HG03432 (cell line): Measurements from ENCODE around the gene SPRED3.
"Not testable (repeated sequence)": the region's sequence is repeated elsewhere in the genome, so short reads cannot be mapped to it uniquely, and the experiment has no call there.

Source experiments
- ATAC-seq: cut with Tn5 transposase; IDR thresholded peaks from one replicate; pipeline ENCODE4 v1.9.1; 2021; ENCODE audit warnings: mild to moderate bottlenecking, moderate library complexity; ENCODE audit not compliant: unreplicated experiment

The SPRED3 gene

DNA sequence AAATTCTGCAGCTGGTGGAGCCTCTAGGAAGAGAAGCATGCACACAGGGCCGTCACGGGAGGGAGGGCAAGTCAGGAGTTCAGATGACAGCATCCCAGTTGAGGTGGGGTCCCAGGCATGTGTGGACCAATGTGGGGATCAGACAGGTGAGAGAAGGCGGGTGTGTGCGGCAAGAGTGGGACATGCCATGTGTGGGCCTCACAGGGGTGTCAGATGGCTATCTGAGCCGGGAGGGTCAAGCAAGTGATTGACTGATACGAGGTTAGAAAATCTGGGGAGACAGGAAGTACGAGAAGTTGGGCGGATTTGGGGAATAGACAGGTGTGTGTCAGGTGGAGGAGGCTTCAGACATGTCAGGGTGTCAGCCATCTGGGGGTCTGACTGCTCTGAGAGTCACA lies 28.6 kb downstream of the SPRED3 start:
- ATAC-seq, result no peak

DNA sequence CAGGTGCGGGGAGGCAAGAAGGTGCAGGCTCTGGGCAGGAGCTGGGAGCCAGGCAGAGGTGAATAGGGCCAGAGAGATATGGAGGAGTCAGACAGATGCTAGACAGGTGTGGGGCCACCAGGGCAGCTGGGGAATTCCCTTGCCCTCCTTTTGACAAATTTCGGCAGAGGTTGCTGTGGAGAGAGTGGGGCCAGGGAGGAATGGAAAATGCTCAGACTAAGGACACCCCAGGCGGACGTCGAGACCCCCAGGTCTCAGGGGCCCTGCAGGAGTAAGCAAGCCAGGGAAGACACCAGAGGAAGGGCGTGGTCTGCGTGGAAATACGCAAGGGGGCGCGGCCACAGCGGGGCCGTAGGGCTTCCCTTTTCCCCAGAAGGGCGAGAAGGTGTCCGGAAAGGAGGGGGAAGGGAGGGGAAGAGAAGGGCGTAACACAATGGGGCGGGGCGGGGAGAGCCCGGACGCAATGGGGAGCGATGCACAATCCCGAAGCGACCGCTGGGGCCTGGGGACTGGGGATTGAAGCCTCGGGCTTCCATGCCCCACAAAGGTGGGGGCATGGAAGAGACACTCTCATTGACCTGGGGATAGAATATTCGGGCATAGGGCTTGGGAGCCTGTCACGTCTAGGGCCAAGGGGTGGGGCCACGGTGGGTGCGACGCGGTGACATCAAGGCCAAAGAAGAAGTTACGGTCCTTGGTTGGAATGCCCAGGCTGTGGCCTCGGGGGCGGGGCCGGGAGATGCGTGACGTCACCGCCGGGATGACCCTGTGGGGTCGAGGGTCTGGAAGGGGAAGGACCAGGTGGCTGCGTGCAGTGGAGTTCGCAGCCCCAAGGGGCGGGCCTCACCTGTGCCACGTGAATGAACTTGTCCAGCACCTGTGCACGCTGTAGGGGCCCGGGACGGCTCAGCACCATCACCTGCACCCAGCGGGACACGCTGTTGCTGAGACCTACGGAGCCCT lies 29.3 kb downstream of the SPRED3 start:
- ATAC-seq, result no peak

DNA sequence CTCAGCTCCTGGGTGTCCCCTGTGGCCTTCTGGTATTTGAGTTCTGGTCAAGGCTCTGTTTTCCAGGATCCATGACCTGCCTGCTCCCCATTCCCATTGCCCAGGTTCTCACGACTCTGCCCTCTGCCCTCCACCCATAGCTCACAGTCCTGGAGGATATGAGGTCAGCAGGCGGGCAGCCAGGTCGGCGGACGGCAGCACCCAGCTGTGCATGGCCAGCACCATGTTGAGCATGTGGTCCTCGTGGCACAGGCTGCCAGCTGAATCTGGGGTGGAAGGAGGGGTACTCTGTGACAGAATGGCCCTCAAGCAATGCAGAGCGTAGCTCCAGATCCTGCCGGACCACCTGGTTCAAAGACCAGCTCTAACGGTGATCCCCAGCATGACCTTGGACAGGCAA lies 32.4 kb downstream of the SPRED3 start:
- no peak for ATAC-seq

DNA sequence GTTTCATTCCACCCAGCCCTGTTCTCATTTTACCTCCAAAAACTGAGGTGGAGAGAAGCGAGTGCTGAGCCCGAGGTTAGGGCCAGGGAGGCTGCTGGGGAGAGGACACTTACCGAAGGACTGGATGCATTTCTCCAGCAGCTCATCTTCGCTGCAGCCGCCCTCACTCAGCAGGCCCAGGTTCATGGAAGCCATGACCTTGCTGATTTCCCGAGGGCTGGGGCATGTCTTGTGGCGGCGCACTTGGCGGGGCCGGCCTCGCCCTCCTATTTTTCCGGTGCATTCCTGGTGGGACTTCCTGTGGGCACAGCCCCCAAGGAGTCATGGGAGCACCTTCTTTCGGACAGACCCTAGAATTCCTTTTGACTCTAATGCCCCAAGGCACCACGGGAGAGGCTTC lies 33.4 kb downstream of the SPRED3 start:
- no peak for ATAC-seq

DNA sequence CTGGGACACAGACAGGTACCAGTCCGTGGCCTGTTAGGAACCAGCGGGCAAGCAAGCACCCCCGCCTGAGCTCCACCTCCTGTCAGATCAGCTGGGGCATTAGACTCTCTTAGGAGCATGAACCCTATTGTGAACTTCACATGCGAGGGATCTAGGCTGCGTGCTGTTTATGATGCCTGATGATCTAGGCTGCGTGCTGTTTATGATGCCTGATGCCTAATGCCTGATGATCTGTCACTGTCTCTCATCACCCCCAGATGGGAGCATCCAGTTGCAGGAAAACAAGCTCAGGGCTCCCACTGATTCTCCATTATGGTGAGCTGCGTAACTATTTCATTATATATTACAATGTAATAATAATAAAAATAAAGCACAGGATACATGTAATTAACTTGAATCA lies 33.9 kb downstream of the SPRED3 start:
- no peak for ATAC-seq

DNA sequence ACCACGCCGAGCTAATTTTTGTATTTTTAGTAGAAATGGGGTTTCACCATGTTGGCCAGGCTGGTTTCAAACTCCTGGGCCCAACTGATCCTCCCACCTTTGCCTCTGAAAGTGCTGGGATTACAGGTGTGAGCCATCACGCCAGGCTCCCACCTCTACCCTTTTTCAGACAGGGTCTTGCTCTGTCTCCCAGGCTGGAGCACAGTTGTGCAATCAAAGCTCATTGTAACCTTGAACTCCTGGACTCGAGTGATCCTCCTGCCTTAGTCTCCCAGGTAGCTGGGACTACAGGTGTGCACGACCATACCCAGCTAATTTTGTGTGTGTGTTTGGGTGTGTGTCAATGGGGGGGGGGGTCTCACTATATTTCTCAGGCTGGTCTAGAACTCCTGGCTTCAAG lies 35.8 kb downstream of the SPRED3 start:
- no peak for ATAC-seq

DNA sequence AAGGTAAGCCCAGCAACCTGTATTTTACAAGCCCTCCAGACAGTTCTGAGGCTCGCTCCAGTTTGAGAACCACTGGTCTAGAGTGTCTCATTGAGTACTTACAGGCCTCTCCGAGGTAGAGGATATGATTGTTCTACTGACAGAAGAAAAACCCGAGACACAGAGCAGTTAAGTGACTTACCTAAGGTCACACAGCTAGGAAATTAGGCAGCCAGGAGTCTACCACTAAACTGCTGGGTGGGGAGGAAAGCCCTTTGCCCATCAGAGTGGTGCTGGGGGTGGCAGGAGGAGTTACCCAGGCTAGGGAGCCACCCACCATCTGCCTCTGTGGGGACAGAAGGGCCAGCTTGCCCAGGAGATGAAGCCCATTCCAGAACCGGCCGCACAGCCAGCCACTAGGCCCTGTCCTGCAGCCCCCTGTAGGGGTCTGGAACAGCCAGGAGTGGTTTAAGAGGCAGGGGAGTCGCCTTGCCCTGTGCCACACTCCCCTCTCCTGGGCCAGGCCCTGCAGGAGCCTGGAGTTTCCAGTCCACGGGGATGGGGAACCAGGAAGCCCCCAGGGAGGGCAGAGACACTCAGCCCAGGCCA lies 36.8 kb downstream of the SPRED3 start:
- ATAC-seq, result no peak

DNA sequence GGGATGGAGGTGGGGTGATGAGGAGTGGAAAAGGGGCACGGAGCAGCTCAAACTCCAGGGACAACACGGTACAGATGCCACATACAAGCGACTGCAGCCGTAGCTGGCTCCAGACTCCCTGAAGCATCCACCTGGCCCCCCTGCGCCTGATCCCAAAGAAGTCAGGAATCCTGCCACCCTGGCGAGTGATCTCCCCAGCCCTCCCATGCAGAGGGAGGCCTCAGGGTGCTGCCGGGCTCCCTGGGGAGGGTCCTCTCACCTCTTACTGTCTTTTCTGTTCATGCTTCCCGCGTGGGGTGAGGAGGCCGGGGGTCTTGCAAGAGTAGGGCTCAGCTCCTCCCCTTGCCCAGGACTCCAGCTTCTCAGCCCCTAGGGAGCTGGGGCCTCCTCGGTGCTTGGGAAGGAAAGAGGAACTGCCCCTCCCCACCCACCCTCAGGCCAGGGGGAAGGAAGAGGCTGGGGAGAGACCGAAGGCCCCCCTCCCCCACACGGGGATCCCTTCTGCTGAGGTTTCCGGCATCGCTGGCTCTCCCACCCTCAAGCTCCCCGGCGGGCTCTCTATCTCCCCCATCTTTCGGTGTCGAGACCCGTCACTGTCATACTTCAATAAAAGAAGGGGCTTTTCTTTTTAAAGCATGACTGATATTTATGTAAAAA lies 37.4 kb downstream of the SPRED3 start, which contains the start of gene RASGRP4:
Gene RASGRP4, minus strand, starts transcription at position 410 of the 657 bp plus-strand sequence. Its CDS starts 128 bp downstream, at position 282.
- ATAC-seq, result no peak

DNA sequence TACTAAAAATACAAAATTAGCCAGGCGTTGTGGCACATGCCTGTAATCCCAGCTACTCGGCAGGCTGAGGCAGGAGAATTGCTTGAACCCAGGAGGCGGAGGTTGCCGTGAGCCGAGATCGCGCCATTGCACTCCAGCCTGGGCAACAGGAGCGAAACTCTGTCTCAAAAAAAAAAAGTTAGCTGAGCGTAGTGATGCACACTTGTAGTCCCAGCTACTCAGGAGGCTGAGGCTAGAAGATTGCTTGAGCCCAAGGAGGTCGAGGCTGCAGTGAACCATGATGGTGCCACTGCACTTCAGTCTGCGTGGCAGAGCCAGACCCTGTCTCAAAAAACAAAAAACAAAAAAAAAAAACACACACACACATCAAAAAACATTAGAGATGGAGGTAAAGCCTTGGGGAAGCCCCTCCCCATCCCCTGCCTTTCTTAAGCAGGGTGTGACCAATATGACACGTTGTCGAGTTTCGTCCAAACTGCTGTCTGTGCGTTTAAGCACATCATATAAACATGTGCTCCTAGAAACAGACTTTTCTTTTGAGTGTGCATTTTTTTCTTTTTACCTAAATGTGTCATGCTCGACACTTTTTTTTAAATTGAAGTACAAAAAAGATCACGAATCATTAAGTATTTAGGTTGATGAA lies 38.7 kb downstream of the SPRED3 start:
- ATAC-seq, result not testable (repeated sequence)

DNA sequence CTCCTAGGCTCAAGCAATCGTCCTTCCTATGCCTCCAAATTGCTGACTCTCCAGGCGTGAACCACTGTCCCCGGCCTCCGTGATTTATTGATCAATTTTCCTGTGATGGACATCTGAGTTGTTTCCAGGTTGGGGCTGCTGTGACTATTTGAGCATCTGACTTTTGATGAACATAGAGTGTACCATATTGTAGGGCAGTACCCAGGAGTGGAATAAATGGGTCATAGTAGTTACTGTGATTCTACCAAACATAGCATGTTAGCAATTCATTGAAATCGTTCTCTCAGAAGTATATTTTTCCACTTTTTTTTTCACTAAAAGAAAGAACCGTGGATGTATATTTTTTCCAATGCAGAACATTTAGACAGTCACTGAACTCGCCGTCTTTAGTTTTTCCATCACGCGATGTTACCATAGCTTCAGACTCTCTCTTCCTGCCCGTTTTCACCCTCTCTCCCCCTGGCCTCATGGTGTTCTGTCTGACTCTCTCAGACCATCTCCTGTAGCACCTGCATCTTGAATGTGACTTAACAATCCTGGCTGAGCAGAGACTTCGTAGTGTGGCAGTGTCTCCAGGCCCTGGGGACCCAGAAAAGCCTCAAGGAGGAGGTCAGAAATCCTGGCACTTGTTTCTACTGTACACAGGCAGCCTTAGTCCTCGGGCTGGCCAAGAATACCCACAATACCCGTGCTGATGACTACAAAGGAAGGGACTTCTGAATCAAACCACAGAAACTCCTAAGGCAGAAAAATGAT lies 40.7 kb downstream of the SPRED3 start:
- no peak for ATAC-seq

DNA sequence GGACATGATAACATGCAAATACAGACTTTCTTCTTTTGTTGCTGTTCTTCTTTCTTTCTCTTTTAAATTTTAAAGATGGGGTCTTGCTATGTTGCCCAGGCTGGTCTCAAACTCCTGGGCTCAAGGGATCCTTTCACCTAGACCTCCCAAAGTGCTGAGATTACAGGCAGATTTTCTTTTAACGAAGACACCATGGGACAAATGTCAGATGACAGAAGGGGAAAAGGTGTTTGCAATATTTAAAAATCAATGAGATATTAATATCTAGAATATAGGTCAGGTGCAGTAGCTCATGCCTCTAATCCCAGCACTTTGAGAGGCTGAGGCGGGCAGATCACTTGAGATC lies 41.3 kb downstream of the SPRED3 start:
- no peak for ATAC-seq

DNA sequence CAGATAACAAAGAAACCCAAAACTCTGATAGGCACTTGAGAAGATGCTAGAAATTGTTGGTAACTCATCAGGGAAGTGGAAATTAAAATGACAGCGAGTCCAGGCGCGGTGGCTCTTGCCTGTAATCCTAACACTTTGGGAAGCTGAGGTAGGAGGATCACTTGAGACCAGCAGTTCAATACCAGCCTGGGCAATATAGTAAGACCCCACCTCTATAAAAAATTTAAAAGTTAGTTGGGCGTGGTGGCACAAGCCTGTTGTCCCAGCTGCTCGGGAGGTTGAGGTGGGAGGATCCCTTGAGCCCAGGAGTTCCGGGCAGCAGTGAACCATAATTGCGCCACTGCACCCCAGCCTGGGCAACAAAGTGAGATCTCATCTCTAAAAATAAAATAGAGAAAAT lies 42.4 kb downstream of the SPRED3 start:
- no peak for ATAC-seq

DNA sequence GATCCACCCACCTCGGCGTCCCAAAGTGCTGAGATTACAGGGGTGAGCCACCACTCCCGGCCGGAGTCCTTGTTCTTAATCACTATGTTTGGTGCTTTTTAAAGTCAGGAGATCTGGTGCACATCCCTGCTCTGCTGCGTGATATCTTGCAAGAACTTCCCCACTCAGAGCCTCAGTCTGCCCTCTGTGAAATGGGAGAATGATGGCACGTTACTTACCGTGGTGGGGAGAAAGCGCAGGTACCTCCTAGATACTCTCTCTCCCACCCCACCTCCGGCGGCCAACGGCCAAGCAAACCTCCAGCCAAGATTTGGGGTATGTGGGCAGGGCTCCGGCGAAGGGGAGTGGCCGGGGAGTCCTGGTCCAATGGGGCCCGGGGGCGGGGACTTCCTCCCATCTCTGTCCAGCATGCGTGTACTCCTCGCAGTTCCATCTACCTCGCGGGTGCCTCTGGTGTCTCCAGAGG lies 44.8 kb downstream of the SPRED3 start, which contains the start of gene RYR1:
Gene RYR1, plus strand, starts transcription at position 424 of the 466 bp plus-strand sequence. CDS start 139 bp downstream, outside the sequence.
- no peak for ATAC-seq

DNA sequence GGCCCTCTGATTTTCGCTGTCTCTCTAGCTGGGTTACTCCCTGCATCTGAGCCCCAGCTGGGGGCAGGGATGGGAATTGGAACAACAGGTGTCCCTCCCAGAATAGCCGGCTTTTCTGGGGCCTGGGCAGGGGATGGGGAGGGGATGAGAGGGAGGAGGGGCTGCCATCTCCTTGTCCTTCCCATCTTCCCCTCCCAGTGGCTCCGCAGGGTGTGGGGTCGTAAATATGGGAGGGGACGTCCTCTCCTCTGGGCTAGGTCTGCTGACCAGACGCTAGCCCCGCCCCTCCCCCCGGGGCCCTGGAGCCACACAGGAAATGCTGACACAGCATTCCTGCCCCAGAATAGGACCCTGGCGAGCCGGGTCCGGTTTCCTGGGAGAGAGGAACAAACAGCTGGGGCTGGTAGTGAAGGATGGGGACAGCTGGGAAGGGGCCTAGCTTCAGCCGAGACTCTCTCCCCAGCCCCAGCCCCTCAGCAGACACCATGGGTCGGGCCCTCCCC lies 46.1 kb downstream of the SPRED3 start:
- ATAC-seq, result no peak

DNA sequence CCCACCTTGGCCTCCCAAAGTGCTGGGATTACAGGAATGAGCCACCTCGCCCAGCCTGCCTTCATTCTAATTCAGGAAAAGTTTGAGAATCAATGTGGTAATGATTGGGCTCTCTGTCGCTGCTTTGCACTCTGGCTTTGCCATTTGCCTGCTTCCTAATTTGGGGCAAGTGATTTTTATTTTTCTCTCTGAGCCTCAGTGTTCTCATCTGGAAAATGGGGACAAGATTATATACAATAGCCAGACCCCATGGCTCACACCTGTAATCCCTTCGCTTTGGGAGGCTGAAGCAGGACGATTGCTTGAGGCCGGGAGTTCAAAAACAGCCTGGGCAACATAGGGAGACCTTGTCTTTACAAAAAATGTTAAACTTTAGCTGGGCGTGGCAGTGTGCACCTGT lies 48.8 kb downstream of the SPRED3 start:
- no peak for ATAC-seq

DNA sequence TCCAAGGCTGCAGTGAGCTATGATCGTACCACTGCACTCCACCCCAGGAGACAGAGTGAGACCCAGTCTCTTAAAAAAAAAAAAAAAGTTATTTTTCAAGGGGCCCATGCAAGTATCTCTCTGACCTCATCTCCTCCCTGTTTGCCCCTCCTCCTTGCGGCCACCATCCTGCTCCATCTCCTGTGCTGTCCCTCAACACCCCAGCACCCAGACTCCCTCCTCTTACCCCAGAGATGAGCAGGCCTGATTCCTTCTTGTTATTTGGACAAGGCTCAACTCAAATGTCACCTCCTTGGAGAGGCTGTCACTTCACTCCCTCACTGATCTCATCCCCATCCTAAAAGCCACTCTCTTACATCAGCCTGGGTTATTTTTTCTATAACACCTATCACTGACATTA lies 49.4 kb downstream of the SPRED3 start:
- ATAC-seq, result no peak

DNA sequence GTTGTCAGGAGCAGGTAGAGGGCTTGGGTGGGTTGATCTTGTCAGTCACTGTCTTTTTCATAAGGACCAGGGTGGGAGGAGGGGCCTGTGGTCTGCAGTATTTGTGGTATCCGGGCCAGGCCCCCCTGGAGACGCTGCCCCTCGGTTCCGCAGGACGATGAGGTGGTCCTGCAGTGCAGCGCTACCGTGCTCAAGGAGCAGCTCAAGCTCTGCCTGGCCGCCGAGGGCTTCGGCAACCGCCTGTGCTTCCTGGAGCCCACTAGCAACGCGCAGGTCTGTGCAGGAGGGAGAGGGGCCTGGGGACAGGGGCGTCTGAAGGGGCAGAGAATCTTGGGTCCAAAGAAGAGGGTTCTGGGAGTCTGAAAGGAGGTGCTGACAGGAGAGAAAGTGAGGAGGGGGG lies 52.1 kb downstream of the SPRED3 start:
- no peak for ATAC-seq

DNA sequence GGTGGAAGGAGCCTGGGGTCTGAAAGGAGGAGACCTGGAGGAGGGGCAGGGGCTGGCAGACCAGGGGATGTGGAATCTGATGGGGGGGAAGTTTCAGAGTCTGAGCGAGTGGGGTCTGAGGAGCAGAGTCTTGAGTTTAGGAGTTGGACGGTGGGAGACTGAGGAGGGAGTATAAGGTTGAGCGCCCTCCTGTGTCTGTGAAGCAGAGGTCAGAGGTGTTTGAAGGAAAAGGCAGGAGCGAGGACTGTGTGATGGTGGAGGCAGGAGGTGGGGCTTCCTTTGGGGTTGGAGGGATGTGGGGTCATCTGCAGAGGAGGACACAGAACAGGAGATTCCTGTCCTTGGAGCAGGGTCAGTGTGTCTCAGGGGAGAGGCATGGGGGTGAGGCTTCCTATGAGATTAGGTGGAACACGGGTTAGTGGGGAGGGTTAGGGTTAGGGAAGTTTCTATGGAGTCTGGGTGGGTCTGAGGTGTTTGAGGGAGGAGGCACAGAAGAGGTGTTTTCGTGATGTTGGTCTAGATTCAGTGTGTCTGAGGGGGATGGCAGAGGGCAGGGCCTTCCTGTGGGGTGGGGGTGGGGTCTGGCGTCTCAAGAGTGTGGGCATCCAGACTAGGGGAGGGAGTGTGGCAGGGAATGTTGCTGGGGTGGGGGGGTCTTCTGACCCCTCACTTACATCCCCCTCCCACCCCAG lies 53.3 kb downstream of the SPRED3 start:
- no peak for ATAC-seq

DNA sequence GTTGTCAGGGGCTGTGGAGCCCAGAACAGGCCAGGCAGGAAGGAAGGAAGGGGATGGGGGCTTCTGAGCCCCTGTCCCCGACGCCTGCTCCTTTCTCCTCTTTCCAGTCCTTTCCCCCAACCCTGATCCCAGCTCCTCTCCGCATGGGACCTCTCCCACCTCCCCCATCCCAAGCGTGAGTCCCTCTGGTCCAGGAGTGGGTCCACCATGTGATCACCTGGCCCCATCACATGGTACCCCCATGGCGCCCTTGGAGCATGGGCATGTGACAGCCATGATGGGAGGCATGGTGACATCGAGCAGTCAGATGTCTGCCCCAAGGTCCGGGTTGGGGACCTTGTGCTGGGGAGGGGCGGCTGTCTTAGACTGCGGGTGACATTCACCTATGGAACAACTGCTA lies 54.2 kb downstream of the SPRED3 start:
- ATAC-seq, result no peak
